PC-3 (cell line): ENCODE data around the gene MID1. TPM values are rescaled to one million over a fixed set of nuclear protein-coding genes. Genes with fewer than 3 reads are reported as not detected.
A peak's percentile ranks its signal among the peaks of the same experiment; 100 is the strongest.

Experiments
- ATAC-seq: fragments of 200-7000 bp; cut with Tn5 transposase; 2 replicates; pipeline ENCODE4 v1.9.1; 2020; ENCODE audit warnings: mild to moderate bottlenecking, moderate library complexity
- BruUV-seq: library from RNA; stranded (reverse); fragments of 400-500 nt; replicated peaks from 2 replicates; lab custom pipeline; 2021; lab: Mats Ljungman, UMichigan
- CTCF ChIA-PET: fragments of 300-600 bp; sonication (Branson Sonifier 250); formaldehyde crosslinking; loops from one replicate; lab custom pipeline; 2022; ENCODE audit warnings: antibody characterized with exemption; lab: Charles Lee
- POLR2A ChIA-PET: fragments of 300-600 bp; sonication (Branson Sonifier 250); formaldehyde crosslinking; loops from one replicate; lab custom pipeline; 2022; ENCODE audit warnings: antibody characterized with exemption; ENCODE audit not compliant: unreplicated experiment; lab: Charles Lee
- DNase-seq: peaks from one replicate; pipeline ENCODE4 v3.0.0-alpha.2; 2015
- H2AFZ ChIP-seq: fragments of 300-600 bp; sonication (generic); 2 replicates; pipeline ENCODE4 v1.6.0; 2016; ENCODE audit warnings: antibody characterized with exemption, low read length
- H3F3A ChIP-seq: fragments of 300-600 bp; sonication (generic); one replicate; pipeline ENCODE4 v1.6.0; 2017; ENCODE audit warnings: antibody characterized with exemption, low read length, control low read depth, mild to moderate bottlenecking; ENCODE audit not compliant: unreplicated experiment
- H3K27ac ChIP-seq: fragments of 300-600 bp; sonication (generic); 2 replicates; pipeline ENCODE4 v1.5.1; 2016; ENCODE audit warnings: mild to moderate bottlenecking, low read length
- H3K27me3 ChIP-seq: fragments of 300-600 bp; sonication (generic); 2 replicates; pipeline ENCODE4 v1.6.1; 2016; ENCODE audit warnings: low read length, mixed read lengths
- H3K36me3 ChIP-seq: fragments of 300-600 bp; sonication (generic); 2 replicates; pipeline ENCODE4 v1.6.1; 2016; ENCODE audit warnings: low read depth, mixed run types, low read length, mixed read lengths
- H3K4me1 ChIP-seq: fragments of 300-600 bp; sonication (generic); 2 replicates; pipeline ENCODE4 v1.5.1; 2016; ENCODE audit warnings: low read length; ENCODE audit not compliant: insufficient read depth
- H3K4me2 ChIP-seq: fragments of 300-600 bp; sonication (generic); 2 replicates; pipeline ENCODE4 v1.6.0; 2016; ENCODE audit warnings: low read length
- H3K4me3 ChIP-seq: fragments of 300-600 bp; sonication (generic); 2 replicates; pipeline ENCODE4 v1.5.1; 2016; ENCODE audit warnings: mild to moderate bottlenecking, low read length, mixed read lengths
- H3K79me2 ChIP-seq: fragments of 300-600 bp; sonication (generic); 2 replicates; pipeline ENCODE4 v1.6.1; 2017; ENCODE audit warnings: low read length, mixed read lengths
- H3K9ac ChIP-seq: fragments of 300-600 bp; sonication (generic); 2 replicates; pipeline ENCODE4 v1.6.0; 2016; ENCODE audit warnings: mild to moderate bottlenecking, low read length
- H3K9me2 ChIP-seq: fragments of 300-600 bp; sonication (generic); replicated peaks from 2 replicates; pipeline ENCODE4 v1.6.1; 2016; ENCODE audit warnings: mixed run types, low read length, mixed read lengths
- H3K9me3 ChIP-seq: fragments of 300-600 bp; sonication (generic); 2 replicates; pipeline ENCODE4 v1.6.1; 2016; ENCODE audit warnings: low read length, mixed read lengths
- H4K20me1 ChIP-seq: fragments of 300-600 bp; sonication (generic); 2 replicates; pipeline ENCODE4 v1.6.1; 2016; ENCODE audit warnings: low read length, mixed read lengths
- CTCF ChIP-seq: fragments of 300-600 bp; sonication (generic); conservative IDR thresholded peaks from 2 replicates; pipeline ENCODE4 v1.5.1; 2017; ENCODE audit warnings: antibody characterized with exemption, low read depth, mild to moderate bottlenecking, low read length
- EZH2 ChIP-seq: fragments of 300-600 bp; sonication (generic); IDR thresholded peaks from one replicate; pipeline ENCODE4 v1.6.1; 2017; ENCODE audit warnings: antibody characterized with exemption, mild to moderate bottlenecking, low read length; ENCODE audit not compliant: unreplicated experiment
- EZH2phosphoT487 ChIP-seq: fragments of 300-600 bp; sonication (generic); IDR thresholded peaks from 2 replicates; pipeline ENCODE4 v1.6.1; 2018; ENCODE audit warnings: mild to moderate bottlenecking, antibody characterized with exemption, low read length, borderline replicate concordance
- intact Hi-C: fragments of 100-400 bp; cut with micrococcal nuclease; formaldehyde crosslinking; loops from 2 replicates; pipeline ENCODE4 v1.9.0; 2023
- total RNA-seq: library from RNA; depleted of rRNA; stranded (reverse); fragments of >200 nt; gene quantifications from 2 replicates; pipeline ENCODE4 v1.2.3, GENCODE V29; 2014

MID1 gene
- total RNA-seq, 1 experiment from 2014 or later: 21.9 TPM

GRCh38 chrX:10470009-10470408 is 150.4 kb downstream of the MID1 start:
- Histone ChIP-seq H3F3A (no peaks in the 10 kb centered on the region), H3K9me2 (no peaks in the 10 kb centered on the region), H4K20me1 (no peaks in the 10 kb centered on the region), H2AFZ (no peak overlapping the region), H3K4me3 (no peak overlapping the region), H3K27me3 (no peaks in the 10 kb centered on the region), H3K36me3 (peaks cover 32% of the 10 kb centered on the region), H3K79me2 (no peaks in the 10 kb centered on the region), H3K27ac (peak overlapping the region; percentile 26), H3K4me1 (peaks cover 15% of the 10 kb centered on the region), H3K9ac (no peak overlapping the region), H3K4me2 (no peak overlapping the region), H3K9me3 (no peaks in the 10 kb centered on the region)
- TF ChIP-seq EZH2phosphoT487 (no peak), CTCF (no peak), EZH2 (no peak)
- BruUV-seq: no TSS peak
- DNase-seq (peak; percentile 39), ATAC-seq (peak; percentile 56)
- intact Hi-C loops: no loop called here
- ChIA-PET CTCF (no interaction called here), POLR2A (no interaction called here)

DNA sequence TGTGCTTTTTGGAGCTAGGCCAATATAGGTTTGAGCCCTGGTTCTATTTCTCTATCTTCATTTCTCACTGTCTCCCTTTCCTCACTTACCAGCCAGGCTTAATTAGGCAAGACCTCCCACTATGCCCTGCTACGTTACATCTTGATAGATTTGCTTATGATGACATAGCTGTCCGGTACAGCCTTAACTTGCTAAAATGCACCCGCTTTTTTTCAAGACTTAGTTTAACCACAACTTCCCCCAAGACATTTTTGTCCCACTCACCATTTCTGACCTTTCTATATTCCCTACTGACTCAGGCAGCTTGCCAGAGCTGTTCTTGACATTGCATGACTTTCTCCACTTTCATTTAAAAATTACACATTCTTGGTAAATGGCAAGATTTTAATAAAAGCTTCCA is 152.6 kb downstream of the MID1 start:
- no peak for ATAC-seq
- Histone ChIP-seq H3K27me3 (no peaks in the 10 kb centered on the region), H4K20me1 (no peaks in the 10 kb centered on the region), H3F3A (no peaks in the 10 kb centered on the region), H3K4me2 (no peak overlapping the region), H3K9me2 (no peaks in the 10 kb centered on the region), H3K36me3 (peaks cover 26% of the 10 kb centered on the region; the same call in 1 of the 2 replicates), H3K9ac (no peak overlapping the region), H3K27ac (no peak overlapping the region), H3K79me2 (no peaks in the 10 kb centered on the region), H3K9me3 (no peaks in the 10 kb centered on the region), H3K4me3 (no peak overlapping the region), H2AFZ (no peak overlapping the region), H3K4me1 (peaks cover 15% of the 10 kb centered on the region)
- no peak for DNase-seq
- no TSS peak for BruUV-seq
- intact Hi-C loops: no loop called here
- ChIA-PET CTCF (no interaction called here), POLR2A (no interaction called here)
- no peak for TF ChIP-seq CTCF
- TF ChIP-seq EZH2phosphoT487: no peak
- TF ChIP-seq EZH2: no peak

- no peak for ATAC-seq
- POLR2A ChIA-PET: no interaction called here
Measured at GRCh38 chrX:10465254-10465653, 155.1 kb downstream of the MID1 start.

More at GRCh38 chrX:10465254-10465653, 155.1 kb downstream of the MID1 start:
- H3K27me3 ChIP-seq: no peaks in the 10 kb centered on the region
- H3F3A ChIP-seq: no peaks in the 10 kb centered on the region
- H3K4me1 ChIP-seq: peaks cover 8% of the 10 kb centered on the region
- intact Hi-C loops: no loop called here
- H3K9ac ChIP-seq: no peak overlapping the region
- no peak for TF ChIP-seq EZH2phosphoT487
- TF ChIP-seq CTCF: no peak
- TF ChIP-seq EZH2: no peak
- no peak for DNase-seq
- H3K36me3 ChIP-seq: peaks cover 17% of the 10 kb centered on the region; the same call in 1 of the 2 replicates
- H2AFZ ChIP-seq: no peak overlapping the region
- no peak overlapping the region for H3K4me2 ChIP-seq
- no peaks in the 10 kb centered on the region for H3K9me3 ChIP-seq
- H3K27ac ChIP-seq: no peak overlapping the region
- no peaks in the 10 kb centered on the region for H4K20me1 ChIP-seq
- CTCF ChIA-PET: no interaction called here
- H3K9me2 ChIP-seq: no peaks in the 10 kb centered on the region
- BruUV-seq: no TSS peak
- no peak overlapping the region for H3K4me3 ChIP-seq
- no peaks in the 10 kb centered on the region for H3K79me2 ChIP-seq
